ENCODE measurements around the gene WAC. TPM values are rescaled to one million over a fixed set of nuclear protein-coding genes. Genes with fewer than 3 reads are reported as not detected.
"Not testable (repeated sequence)": the region's sequence is repeated elsewhere in the genome, so short reads cannot be mapped to it uniquely, and the experiment has no call there.

Gene WAC, protein sequence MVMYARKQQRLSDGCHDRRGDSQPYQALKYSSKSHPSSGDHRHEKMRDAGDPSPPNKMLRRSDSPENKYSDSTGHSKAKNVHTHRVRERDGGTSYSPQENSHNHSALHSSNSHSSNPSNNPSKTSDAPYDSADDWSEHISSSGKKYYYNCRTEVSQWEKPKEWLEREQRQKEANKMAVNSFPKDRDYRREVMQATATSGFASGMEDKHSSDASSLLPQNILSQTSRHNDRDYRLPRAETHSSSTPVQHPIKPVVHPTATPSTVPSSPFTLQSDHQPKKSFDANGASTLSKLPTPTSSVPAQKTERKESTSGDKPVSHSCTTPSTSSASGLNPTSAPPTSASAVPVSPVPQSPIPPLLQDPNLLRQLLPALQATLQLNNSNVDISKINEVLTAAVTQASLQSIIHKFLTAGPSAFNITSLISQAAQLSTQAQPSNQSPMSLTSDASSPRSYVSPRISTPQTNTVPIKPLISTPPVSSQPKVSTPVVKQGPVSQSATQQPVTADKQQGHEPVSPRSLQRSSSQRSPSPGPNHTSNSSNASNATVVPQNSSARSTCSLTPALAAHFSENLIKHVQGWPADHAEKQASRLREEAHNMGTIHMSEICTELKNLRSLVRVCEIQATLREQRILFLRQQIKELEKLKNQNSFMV
- total RNA-seq = 100 to 1,000 TPM; 133 TPM
- 148 TPM for polyA plus RNA-seq (2013, experiment 1 of 2)
- 145 TPM for polyA plus RNA-seq (2013, experiment 2 of 2)
- long read RNA-seq, experiment 1, full-length matches to known transcripts = 2 of 36 reads
- long read RNA-seq, experiment 1, partial matches to known transcripts = 28 of 36 reads
- long read RNA-seq, experiment 1, other reads (novel, unspliced or antisense) = 6 of 36 reads
- long read RNA-seq, experiment 2, full-length matches to known transcripts = 57 of 126 reads
- long read RNA-seq, experiment 2, partial matches to known transcripts = 21 of 126 reads
- long read RNA-seq, experiment 2, other reads (novel, unspliced or antisense) = 48 of 126 reads
- long read RNA-seq, experiment 3, full-length matches to known transcripts = 27 of 75 reads
- long read RNA-seq, experiment 3, partial matches to known transcripts = 21 of 75 reads
- long read RNA-seq, experiment 3, other reads (novel, unspliced or antisense) = 27 of 75 reads
- long read RNA-seq, experiment 4, partial matches to known transcripts = 14 of 14 reads
- long read RNA-seq, experiment 4, other reads (novel, unspliced or antisense) = 0 of 14 reads

DNA sequence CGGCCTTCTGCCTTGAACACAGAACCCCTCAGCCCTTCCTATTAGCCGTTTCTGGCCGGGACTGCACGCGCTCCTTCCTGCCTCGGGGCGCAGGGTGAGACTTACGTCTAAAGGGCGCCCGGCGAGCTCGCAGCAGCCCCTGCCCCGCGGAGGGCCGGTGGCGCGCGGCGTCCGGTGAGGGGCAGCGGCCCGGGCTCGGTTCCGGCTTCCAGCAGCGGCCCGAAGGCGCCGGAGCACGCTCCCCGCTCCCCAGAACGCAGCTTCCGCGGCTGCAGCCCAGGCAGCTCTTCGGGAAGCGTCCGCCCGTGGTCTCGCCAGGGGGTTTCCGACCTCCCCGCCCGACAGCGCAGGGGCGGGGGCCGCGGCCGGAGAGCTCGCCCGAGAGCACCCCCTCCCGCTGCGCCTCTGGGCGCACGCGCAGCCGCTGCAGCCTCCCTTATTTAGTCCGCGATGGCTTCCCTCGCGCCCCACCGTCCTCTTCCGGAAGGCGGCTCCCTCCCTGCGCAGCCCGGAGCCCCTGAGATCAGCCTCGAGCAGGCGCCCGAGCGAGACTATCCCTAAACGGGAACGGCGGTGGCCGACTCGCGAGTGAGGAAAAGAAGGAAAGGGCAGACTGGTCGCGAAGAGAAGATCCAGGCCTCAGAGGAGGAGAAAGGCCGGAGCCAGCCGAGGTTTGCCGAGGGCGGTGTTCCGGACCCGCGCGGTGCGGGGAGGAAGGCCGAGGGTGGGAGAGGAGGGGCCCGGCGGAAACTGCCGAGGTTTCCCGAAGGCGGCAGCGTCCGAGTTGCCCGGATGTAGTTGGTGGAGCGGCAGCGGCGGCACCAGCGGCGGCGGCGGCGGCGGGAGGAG, at the start of gene WAC:
WAC (plus strand) TSS at position 782 of the 849 bp plus-strand sequence. CDS start 462 bp downstream, outside the sequence.
- Mint-ChIP-seq H3K9me3 (no peaks in the 10 kb centered on the region), H3K27ac (peak within 1 kb of the TSS; percentile 100), H3K36me3 (ENCODE audit: low read depth) (peaks cover 33% of the 10 kb centered on the region), H3K4me1 (peaks cover 39% of the 10 kb centered on the region), H3K27me3 (ENCODE audit: insufficient read depth) (no peaks in the 10 kb centered on the region), H3K4me3 (peak within 1 kb of the TSS; percentile 96)
- peak; percentile 98 for DNase-seq
- Histone ChIP-seq H3K27me3 (ENCODE audit: control insufficient read depth, insufficient read depth, low read length, poor library complexity, severe bottlenecking) (no peaks in the 10 kb centered on the region), H3K9me3 (ENCODE audit: control insufficient read depth, low read length) (no peaks in the 10 kb centered on the region), H3K4me1 (ENCODE audit: control insufficient read depth, insufficient read depth, low read length) (peaks cover 7% of the 10 kb centered on the region), H3K9ac (ENCODE audit: extremely low read depth, low read length, poor library complexity, severe bottlenecking) (peak within 1 kb of the TSS; percentile 94), H3K36me3 (ENCODE audit: control insufficient read depth, insufficient read depth, low read length) (peaks cover 40% of the 10 kb centered on the region), H3K27ac (ENCODE audit: low read depth, low read length) (peak within 1 kb of the TSS; percentile 100), H3K4me3 (ENCODE audit: low read length) (peak within 1 kb of the TSS; percentile 95)
- WGBS, 2 experiments (ENCODE audit: insufficient coverage in 1 of 2, insufficient read length in 1 of 2) = 0% methylated on average over 12 to 101 of the region's 102 CpGs
- TF ChIP-seq, protein P1, sequence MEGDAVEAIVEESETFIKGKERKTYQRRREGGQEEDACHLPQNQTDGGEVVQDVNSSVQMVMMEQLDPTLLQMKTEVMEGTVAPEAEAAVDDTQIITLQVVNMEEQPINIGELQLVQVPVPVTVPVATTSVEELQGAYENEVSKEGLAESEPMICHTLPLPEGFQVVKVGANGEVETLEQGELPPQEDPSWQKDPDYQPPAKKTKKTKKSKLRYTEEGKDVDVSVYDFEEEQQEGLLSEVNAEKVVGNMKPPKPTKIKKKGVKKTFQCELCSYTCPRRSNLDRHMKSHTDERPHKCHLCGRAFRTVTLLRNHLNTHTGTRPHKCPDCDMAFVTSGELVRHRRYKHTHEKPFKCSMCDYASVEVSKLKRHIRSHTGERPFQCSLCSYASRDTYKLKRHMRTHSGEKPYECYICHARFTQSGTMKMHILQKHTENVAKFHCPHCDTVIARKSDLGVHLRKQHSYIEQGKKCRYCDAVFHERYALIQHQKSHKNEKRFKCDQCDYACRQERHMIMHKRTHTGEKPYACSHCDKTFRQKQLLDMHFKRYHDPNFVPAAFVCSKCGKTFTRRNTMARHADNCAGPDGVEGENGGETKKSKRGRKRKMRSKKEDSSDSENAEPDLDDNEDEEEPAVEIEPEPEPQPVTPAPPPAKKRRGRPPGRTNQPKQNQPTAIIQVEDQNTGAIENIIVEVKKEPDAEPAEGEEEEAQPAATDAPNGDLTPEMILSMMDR (conservative IDR thresholded peaks at IDR 0.05) = peak; percentile 39

DNA sequence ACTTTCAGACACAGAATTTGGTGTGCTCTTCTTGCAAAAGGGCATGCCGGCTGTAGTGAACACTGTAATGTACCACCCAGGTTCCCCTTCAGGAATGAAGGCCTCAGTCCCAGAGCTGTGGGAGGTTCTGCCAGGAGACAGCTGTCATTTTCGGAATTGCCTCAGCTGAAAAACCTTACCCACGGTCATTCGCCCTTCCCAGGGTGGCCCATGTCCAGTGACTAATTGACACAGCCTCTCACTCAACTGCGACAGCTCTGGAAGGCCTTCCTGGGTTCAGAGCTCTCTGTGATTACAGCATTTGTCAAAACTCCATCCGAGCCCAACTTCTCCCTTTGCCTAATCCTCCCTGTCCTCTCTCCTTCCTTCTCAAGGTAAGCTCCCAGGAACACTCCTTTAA, 43.7 kb upstream of the WAC start:
- TF ChIP-seq, protein P1 (conservative IDR thresholded peaks at IDR 0.05) = no peak
- H3K36me3 Mint-ChIP-seq (ENCODE audit: low read depth) = no peaks in the 10 kb centered on the region
- no peak for DNase-seq
- Histone ChIP-seq H3K36me3 (ENCODE audit: control insufficient read depth, insufficient read depth, low read length) (no peaks in the 10 kb centered on the region), H3K27ac (ENCODE audit: low read depth, low read length) (no peak overlapping the region), H3K4me1 (ENCODE audit: control insufficient read depth, insufficient read depth, low read length) (no peaks in the 10 kb centered on the region), H3K9me3 (ENCODE audit: control insufficient read depth, low read length) (peaks cover 6% of the 10 kb centered on the region), H3K9ac (ENCODE audit: extremely low read depth, low read length, poor library complexity, severe bottlenecking) (no peak overlapping the region), H3K27me3 (ENCODE audit: control insufficient read depth, insufficient read depth, low read length, poor library complexity, severe bottlenecking) (no peaks in the 10 kb centered on the region), H3K4me3 (ENCODE audit: low read length) (no peak overlapping the region)
- no peak overlapping the region for H3K4me3 Mint-ChIP-seq
- peaks cover 11% of the 10 kb centered on the region for H3K9me3 Mint-ChIP-seq
- peaks cover 2% of the 10 kb centered on the region for H3K27me3 Mint-ChIP-seq (ENCODE audit: insufficient read depth)
- peaks cover under 1% of the 10 kb centered on the region for H3K4me1 Mint-ChIP-seq
- WGBS, 2 experiments (ENCODE audit: insufficient coverage in 1 of 2, insufficient read length in 1 of 2) = 91 to 95% methylated on average over 4 to 6 of the region's 6 CpGs
- no peak overlapping the region for H3K27ac Mint-ChIP-seq

DNA sequence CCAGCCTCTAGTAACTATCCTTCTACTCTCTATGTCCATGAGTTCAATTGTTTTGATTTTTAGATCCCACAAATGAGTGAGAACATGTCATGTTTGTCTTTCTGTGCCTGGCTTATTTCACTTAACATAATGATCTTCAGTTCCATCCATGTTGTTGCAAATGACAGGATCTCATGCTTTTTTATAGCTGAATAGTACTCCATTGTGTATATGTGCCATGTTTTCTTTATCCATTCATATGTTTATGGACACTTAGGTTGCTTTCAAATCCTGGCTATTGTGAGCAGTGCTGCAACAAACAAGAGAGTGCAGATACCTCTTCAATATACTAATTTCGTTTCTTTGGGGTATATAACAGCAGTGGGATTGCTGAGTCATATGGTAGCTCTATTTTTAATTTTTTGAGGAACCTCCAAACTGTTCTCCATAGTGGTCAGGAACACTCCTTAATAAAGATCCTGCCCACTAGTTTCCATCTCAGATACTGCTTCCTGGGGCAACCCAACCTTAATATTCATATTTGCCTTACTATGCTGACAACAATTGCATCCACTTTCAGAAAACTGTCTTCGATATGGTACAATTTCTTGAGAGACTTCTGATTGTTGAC, 42.6 kb upstream of the WAC start:
- H3K27ac Mint-ChIP-seq; H3K4me1 Mint-ChIP-seq; H3K27me3 ChIP-seq (ENCODE audit: control insufficient read depth, insufficient read depth, low read length, poor library complexity, severe bottlenecking); H3K4me3 ChIP-seq (ENCODE audit: low read length); H3K9ac ChIP-seq (ENCODE audit: extremely low read depth, low read length, poor library complexity, severe bottlenecking); H3K27me3 Mint-ChIP-seq (ENCODE audit: insufficient read depth); H3K4me1 ChIP-seq (ENCODE audit: control insufficient read depth, insufficient read depth, low read length); H3K27ac ChIP-seq (ENCODE audit: low read depth, low read length); H3K9me3 ChIP-seq (ENCODE audit: control insufficient read depth, low read length); DNase-seq; H3K4me3 Mint-ChIP-seq; H3K36me3 Mint-ChIP-seq (ENCODE audit: low read depth); H3K36me3 ChIP-seq (ENCODE audit: control insufficient read depth, insufficient read depth, low read length): not testable (repeated sequence)
- peaks cover 12% of the 10 kb centered on the region for H3K9me3 Mint-ChIP-seq
- WGBS, 2 experiments (ENCODE audit: insufficient coverage in 1 of 2, insufficient read length in 1 of 2) = 83 to 92% methylated on average over 1 to 2 of the region's 2 CpGs

All from endodermal cell (in vitro differentiated cells).